Activated CD4-positive, alpha-beta T cell treated with anti-CD3 and anti-CD28 coated beads, Interleukin-2, amount 10 ng/mL, durations not matched to agents 24 days and 14 days (primary cell): ENCODE results near the gene HSPG2. TPM values are rescaled to one million over a fixed set of nuclear protein-coding genes. Genes with fewer than 3 reads are reported as not detected.
A peak's percentile ranks its signal among the peaks of the same experiment; 100 is the strongest.
"Not testable (repeated sequence)": the region's sequence is repeated elsewhere in the genome, so short reads cannot be mapped to it uniquely, and the experiment has no call there.

Source experiments
- DNase-seq: peaks from one replicate; pipeline ENCODE4 v3.0.0; 2022
- H3K27ac Mint-ChIP-seq: one replicate; pipeline ENCODE4 v1.8.0; 2022; ENCODE audit warnings: mild to moderate bottlenecking, mixed read lengths
- H3K27me3 Mint-ChIP-seq: one replicate; pipeline ENCODE4 v1.8.0; 2022; ENCODE audit warnings: mixed read lengths
- H3K36me3 Mint-ChIP-seq: one replicate; pipeline ENCODE4 v1.8.0; 2022; ENCODE audit warnings: low read depth, mild to moderate bottlenecking, mixed read lengths
- H3K4me1 Mint-ChIP-seq: one replicate; pipeline ENCODE4 v1.8.0; 2021; ENCODE audit warnings: mixed read lengths
- H3K4me3 Mint-ChIP-seq: one replicate; pipeline ENCODE4 v1.8.0; 2022; ENCODE audit warnings: mild to moderate bottlenecking, moderate library complexity, mixed read lengths
- H3K9me3 Mint-ChIP-seq: one replicate; pipeline ENCODE4 v1.8.0; 2021; ENCODE audit warnings: mixed read lengths
- intact Hi-C: fragments of 100-400 bp; cut with micrococcal nuclease; formaldehyde crosslinking; loops from one replicate; pipeline ENCODE4 v1.15.1; 2023
- total RNA-seq: library from RNA; stranded (reverse); gene quantifications from 2 replicates; pipeline ENCODE4 v1.2.3, GENCODE V29; 2022

The HSPG2 gene
- total RNA-seq, 1 donor from 2014 or later: 6.2 TPM

GRCh38 chr1:21967216-21967615 lies 30.1 kb upstream of the HSPG2 start:
- intact Hi-C loops: loop anchor here (10.0 kb wide), 3 partner anchors 262 to 462 kb away; partner anchors contain the start of gene ALPL
- DNase-seq, H3K4me1 Mint-ChIP-seq, H3K9me3 Mint-ChIP-seq, H3K4me3 Mint-ChIP-seq, H3K27ac Mint-ChIP-seq, H3K36me3 Mint-ChIP-seq, H3K27me3 Mint-ChIP-seq: not testable (repeated sequence)

DNA sequence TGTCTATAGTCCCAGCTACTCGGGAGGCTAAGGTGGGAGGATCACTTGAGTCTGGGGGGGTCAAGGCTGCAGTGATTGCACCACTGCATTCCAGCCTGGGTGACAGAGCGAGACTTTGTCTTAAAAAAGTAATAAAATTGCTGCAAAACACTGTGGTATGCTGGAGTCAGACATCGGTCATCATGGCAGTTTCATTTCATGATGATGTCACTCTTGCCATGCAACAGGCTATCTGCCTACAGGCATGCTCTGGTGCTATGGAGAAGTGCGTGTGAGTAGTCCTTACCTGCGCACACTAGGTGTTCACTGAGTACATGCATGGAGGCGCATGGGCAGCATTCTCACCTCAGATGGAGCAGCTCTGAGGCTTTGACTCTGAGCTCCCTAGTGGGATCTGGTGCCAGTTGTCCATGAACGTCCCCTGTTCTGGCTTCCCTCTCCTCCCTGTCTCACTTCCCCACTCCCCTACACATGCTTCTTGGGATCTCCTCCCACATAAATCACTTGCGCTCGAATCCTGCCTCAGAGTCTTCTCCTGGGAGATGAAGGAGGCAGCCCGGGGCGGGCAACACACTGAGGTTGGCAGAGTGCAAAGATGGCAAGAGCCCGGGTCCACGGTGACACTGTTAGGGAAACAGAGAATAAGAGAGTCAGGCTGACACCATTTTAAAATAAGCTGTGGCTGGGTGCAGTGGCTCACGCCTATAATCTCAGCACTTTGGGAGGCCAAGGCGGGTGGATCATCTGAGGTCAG lies 29.3 kb upstream of the HSPG2 start:
- peaks cover 5% of the 10 kb centered on the region for H3K4me1 Mint-ChIP-seq
- no peak overlapping the region for H3K4me3 Mint-ChIP-seq
- no peak overlapping the region for H3K27ac Mint-ChIP-seq

DNA sequence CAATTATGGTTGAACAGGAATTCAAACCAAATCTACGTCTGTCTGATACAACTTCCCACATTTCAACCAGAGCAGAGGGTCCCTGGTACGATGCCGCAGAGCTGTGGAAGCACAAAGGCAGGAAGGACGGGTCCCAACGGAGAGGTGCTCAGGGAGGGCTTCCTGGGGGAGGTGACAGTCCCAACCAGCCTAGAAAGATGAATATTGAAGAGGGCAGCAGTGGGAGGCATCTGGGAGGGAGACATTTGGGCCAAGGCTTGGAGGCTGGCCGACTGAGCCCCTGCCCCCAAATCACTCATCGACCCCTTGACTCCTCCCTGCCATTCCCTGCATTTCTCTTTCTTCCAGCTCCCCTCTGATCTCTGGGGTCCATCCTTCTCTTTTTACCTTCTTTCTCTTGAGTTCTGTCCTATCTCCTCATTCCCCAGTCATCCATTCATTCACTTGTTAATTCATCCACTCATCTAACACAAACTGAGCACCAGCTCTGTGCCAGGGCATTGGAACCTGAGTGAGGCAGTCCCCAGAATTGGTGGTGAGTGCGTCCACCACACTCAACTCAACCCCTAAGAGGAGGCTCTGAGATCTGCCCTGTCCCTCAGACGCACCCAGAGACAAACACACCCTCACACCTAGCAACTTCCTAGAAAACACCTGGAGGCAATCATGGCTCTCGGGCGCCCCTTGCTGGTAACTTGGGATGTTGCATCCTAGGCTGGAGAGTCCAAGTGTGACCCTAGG lies 26.5 kb upstream of the HSPG2 start:
- Mint-ChIP-seq H3K4me1 (peaks cover 5% of the 10 kb centered on the region), H3K27ac (peak overlapping the region; percentile 27), H3K9me3 (no peaks in the 10 kb centered on the region), H3K27me3 (peaks cover 3% of the 10 kb centered on the region), H3K36me3 (no peaks in the 10 kb centered on the region), H3K4me3 (no peak overlapping the region)
- intact Hi-C loops: loop anchor here (10.0 kb wide), 3 partner anchors 259 to 459 kb away; partner anchors contain the start of gene ALPL
- peak; percentile 95 for DNase-seq

More for the DNA sequence above, 29.3 kb upstream of the HSPG2 start:
- no peaks in the 10 kb centered on the region for H3K36me3 Mint-ChIP-seq
- H3K27me3 Mint-ChIP-seq: peaks cover 3% of the 10 kb centered on the region
- intact Hi-C loops: loop anchor here (10.0 kb wide), 3 partner anchors 262 to 462 kb away; partner anchors contain the start of gene ALPL
- no peak for DNase-seq
- H3K9me3 Mint-ChIP-seq: no peaks in the 10 kb centered on the region

GRCh38 chr1:21961799-21962198 lies 24.7 kb upstream of the HSPG2 start:
- H3K4me1 Mint-ChIP-seq: peaks cover 20% of the 10 kb centered on the region
- no peaks in the 10 kb centered on the region for H3K9me3 Mint-ChIP-seq
- peaks cover 3% of the 10 kb centered on the region for H3K27me3 Mint-ChIP-seq
- no peak overlapping the region for H3K27ac Mint-ChIP-seq
- intact Hi-C loops: loop anchor here (10.0 kb wide), 3 partner anchors 257 to 457 kb away; partner anchors contain the start of gene ALPL
- H3K36me3 Mint-ChIP-seq: no peaks in the 10 kb centered on the region
- DNase-seq: no peak
- no peak overlapping the region for H3K4me3 Mint-ChIP-seq

GRCh38 chr1:21961337-21961736 lies 24.2 kb upstream of the HSPG2 start:
- no peak overlapping the region for H3K27ac Mint-ChIP-seq
- peaks cover 3% of the 10 kb centered on the region for H3K27me3 Mint-ChIP-seq
- peaks cover 23% of the 10 kb centered on the region for H3K4me1 Mint-ChIP-seq
- H3K36me3 Mint-ChIP-seq: no peaks in the 10 kb centered on the region
- intact Hi-C loops: loop anchor here (10.0 kb wide), 3 partner anchors 257 to 457 kb away; partner anchors contain the start of gene ALPL
- no peak for DNase-seq
- H3K9me3 Mint-ChIP-seq: no peaks in the 10 kb centered on the region
- no peak overlapping the region for H3K4me3 Mint-ChIP-seq

- peak overlapping the region; percentile 83 for H3K27ac Mint-ChIP-seq
- peak overlapping the region; percentile 47 for H3K4me3 Mint-ChIP-seq
- peaks cover 22% of the 10 kb centered on the region for H3K4me1 Mint-ChIP-seq
- H3K36me3 Mint-ChIP-seq: no peaks in the 10 kb centered on the region
- DNase-seq: peak; percentile 77
- intact Hi-C loops: no loop called here
- no peaks in the 10 kb centered on the region for H3K9me3 Mint-ChIP-seq
- H3K27me3 Mint-ChIP-seq: no peaks in the 10 kb centered on the region
Observed at GRCh38 chr1:21956720-21957552, 19.8 kb upstream of the HSPG2 start.

GRCh38 chr1:21955501-21956281 lies 18.6 kb upstream of the HSPG2 start:
- intact Hi-C loops: no loop called here
- Mint-ChIP-seq H3K36me3 (no peaks in the 10 kb centered on the region), H3K9me3 (no peaks in the 10 kb centered on the region), H3K4me3 (no peak overlapping the region), H3K4me1 (peaks cover 22% of the 10 kb centered on the region), H3K27ac (no peak overlapping the region), H3K27me3 (no peaks in the 10 kb centered on the region)
- DNase-seq: no peak

DNA sequence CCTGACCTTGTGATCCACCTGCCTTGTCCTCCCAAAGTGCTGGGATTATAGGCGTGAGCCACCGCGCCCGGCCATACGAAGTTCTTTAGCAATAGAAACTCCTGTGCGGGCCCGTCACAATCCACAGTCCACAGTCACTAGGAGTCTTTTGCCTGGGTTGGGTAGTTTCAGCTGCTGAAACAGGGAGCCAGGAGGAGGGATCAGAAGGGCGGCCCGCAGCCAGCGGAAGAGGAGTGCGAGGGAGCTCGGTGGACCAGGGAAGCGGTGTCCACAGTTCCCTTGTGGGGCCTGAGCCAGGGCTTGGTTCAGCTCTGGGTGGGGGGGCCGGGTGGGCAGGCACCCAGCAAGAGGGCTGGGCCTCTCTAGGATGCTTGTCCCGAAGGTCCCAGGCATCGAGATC lies 17.9 kb upstream of the HSPG2 start:
- no peaks in the 10 kb centered on the region for H3K9me3 Mint-ChIP-seq
- H3K4me3 Mint-ChIP-seq: no peak overlapping the region
- no peak for DNase-seq
- no peaks in the 10 kb centered on the region for H3K36me3 Mint-ChIP-seq
- intact Hi-C loops: no loop called here
- H3K27me3 Mint-ChIP-seq: no peaks in the 10 kb centered on the region
- H3K27ac Mint-ChIP-seq: no peak overlapping the region
- H3K4me1 Mint-ChIP-seq: peaks cover 22% of the 10 kb centered on the region

DNA sequence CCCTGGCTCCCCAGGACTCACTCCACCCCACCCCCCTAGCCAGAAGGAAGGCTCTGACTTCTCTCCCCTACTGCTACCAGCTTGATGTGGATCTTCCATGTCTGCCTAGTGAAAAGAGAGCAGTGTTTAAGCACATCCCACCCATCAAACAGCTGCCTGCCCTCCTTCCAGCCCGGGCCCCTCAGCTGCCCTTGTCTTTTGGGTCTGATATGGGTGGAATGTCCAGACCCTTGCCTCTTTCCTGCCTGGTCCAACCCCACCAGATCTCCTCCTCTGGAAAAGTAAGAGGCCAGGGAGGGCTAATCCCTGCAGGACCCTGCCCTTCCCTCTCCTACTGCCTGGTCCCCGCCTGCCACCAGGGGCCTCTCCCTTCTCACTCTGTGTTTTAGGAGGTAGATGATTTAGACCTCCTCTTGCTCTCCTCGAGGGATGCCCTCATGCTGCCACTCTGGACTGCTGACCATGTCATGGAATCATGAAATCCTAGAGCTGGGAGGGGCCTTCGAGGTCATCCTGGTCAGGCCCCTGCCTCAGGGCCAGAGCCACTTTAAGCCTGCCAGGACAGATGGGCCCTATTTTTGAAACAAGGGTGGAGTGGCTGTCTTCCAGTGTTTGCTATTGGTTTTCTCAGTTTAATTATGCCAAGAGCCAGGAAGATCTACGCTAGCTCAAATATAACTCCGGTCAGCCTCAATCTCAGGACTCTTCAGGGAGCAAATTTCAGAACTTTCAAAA lies 15.8 kb upstream of the HSPG2 start:
- peaks cover 16% of the 10 kb centered on the region for H3K4me1 Mint-ChIP-seq
- no peak overlapping the region for H3K27ac Mint-ChIP-seq
- H3K9me3 Mint-ChIP-seq: no peaks in the 10 kb centered on the region
- intact Hi-C loops: no loop called here
- no peak for DNase-seq
- no peaks in the 10 kb centered on the region for H3K27me3 Mint-ChIP-seq
- no peaks in the 10 kb centered on the region for H3K36me3 Mint-ChIP-seq
- H3K4me3 Mint-ChIP-seq: no peak overlapping the region

- no peak overlapping the region for H3K4me3 Mint-ChIP-seq
- no peaks in the 10 kb centered on the region for H3K9me3 Mint-ChIP-seq
- no peak for DNase-seq
- peaks cover 4% of the 10 kb centered on the region for H3K4me1 Mint-ChIP-seq
- intact Hi-C loops: no loop called here
- H3K27ac Mint-ChIP-seq: no peak overlapping the region
- no peaks in the 10 kb centered on the region for H3K36me3 Mint-ChIP-seq
- no peaks in the 10 kb centered on the region for H3K27me3 Mint-ChIP-seq
Observed at GRCh38 chr1:21951226-21951870, 14.2 kb upstream of the HSPG2 start.

- no peaks in the 10 kb centered on the region for H3K9me3 Mint-ChIP-seq
- H3K4me3 Mint-ChIP-seq: no peak overlapping the region
- H3K27ac Mint-ChIP-seq: no peak overlapping the region
- no peaks in the 10 kb centered on the region for H3K36me3 Mint-ChIP-seq
- DNase-seq: no peak
- no peaks in the 10 kb centered on the region for H3K27me3 Mint-ChIP-seq
- no peaks in the 10 kb centered on the region for H3K4me1 Mint-ChIP-seq
- intact Hi-C loops: no loop called here
Observed at GRCh38 chr1:21950734-21951133, 13.6 kb upstream of the HSPG2 start.

GRCh38 chr1:21946836-21947587 lies 9.9 kb upstream of the HSPG2 start:
- no peaks in the 10 kb centered on the region for H3K4me1 Mint-ChIP-seq
- H3K27me3 Mint-ChIP-seq: no peaks in the 10 kb centered on the region
- intact Hi-C loops: no loop called here
- no peak overlapping the region for H3K4me3 Mint-ChIP-seq
- H3K9me3 Mint-ChIP-seq: no peaks in the 10 kb centered on the region
- H3K36me3 Mint-ChIP-seq: no peaks in the 10 kb centered on the region
- no peak overlapping the region for H3K27ac Mint-ChIP-seq
- no peak for DNase-seq
